ENCODE data around the gene PDCD4.

The PDCD4 gene

DNA sequence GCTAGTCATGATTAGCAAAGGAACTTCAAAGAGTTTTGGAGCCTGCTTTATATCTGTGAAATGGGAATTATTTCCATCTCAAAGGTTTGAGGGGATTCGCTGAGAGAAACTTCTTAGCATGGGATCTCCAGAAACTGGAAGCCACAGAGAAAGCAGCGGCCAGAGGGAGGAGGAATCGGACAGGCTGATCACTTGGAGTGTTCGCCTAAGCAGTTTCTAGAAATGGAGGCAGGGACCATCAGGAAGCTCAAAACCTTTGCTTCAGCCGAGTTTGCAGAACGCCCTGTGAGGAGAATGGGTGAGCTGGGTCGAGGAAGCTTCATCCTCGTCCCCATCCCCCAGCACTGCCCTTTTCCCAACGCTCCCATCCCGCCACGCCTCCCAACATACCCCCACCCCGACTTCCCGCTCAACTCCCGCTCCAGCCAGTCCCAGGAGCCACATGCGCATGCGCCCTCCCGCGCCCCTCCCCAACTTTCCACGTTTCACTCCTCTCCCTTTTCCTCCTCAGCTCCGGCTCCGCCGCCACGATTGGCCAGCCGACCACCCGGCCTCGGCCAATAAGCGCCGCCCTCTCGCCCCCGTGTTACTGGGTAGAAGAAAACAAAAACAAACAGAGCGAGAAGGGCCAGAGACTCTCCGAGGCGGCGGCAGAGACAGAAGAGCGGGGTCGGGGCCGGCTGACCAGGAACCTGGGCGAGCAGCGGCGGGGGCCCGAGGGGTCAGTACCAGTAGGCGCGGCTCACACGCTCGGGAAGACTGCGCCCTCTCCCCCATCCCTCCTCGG lies at the start of gene PDCD4:
PDCD4 (plus strand) TSS at position 631 of the 787 bp plus-strand sequence. CDS start 4,100 bp downstream, outside the sequence.
- DNase-seq (ENCODE audit: low read depth in 2 of 2), result peak; percentile 91 to 92

DNA sequence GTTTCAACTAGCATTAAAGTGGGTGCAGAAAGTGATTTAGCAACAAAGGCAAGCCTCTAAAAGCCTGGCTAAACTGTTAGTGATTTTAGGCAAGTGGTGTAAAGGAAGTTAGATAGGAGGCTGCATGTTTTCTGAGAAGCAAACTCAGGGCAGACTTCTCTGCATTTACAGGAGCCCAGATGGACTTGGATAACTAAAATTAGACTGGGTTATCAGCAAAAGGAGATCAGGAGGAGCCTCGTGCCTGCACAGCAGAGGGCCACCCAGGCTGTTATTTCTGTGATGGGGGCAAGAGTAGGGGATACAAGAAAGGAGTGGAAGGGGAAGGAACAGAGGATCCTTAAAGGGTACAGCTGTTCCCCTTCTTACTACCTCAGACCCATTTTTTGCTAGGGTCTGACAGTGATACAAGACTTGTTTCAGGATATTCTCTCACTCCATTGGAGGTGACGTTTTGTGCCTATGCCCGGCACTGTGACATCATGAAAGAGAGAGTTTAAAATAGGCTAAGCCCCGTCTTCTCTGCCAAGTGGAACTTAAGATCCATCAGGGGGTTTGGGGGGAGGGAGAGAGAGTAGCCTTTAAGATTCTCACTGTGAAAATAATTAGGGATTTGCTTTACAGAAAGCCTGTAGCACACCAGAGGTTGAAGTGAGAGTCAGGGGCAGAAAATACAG lies 49.6 kb upstream of the PDCD4 start:
- no peak for DNase-seq (ENCODE audit: low read depth in 2 of 2)

DNA sequence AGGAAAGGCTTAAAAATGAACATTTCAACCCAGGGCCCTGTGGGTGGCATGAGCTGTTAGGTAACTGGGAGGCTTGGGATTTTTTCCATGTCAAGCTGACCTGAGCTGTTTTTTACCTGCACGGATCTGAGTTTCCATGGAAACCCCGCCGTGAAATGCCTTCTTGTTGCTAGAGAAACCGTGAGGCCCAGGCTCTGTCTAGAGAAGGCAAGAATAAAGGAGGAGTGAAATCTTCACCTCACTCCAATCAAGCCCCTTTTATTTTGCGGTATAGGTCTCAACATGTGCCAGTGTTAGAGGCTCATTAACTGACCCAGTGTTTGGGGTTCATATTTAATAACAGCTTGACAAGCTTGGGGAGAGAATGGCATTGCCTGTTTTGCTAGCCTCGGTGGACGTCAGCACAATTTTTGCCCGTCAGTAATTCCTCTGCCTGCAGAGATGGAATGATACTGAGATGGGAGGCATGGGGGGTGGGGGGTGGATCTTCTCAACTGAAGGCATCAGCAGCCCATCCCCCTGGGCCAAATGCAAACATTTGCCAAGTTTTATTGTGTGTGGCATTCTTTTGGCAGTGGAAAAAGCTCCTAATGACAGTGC lies 48.9 kb upstream of the PDCD4 start:
- DNase-seq (ENCODE audit: low read depth in 2 of 2), result no peak

DNA sequence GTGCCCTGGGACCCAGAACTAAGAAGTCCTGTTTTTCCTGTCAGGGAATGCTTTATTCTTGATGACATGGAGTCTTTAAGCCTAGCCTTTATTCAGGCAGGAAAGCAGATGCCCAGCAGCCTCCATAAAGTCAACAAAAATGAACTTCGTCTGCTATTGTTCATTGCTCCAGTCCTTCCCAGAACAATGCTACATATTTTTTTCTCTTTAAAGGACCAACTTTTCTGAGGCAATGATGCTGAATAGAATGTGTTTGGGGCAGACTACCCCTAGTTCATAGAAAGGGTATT lies 47.6 kb upstream of the PDCD4 start:
- no peak for DNase-seq (ENCODE audit: low read depth in 2 of 2)

DNA sequence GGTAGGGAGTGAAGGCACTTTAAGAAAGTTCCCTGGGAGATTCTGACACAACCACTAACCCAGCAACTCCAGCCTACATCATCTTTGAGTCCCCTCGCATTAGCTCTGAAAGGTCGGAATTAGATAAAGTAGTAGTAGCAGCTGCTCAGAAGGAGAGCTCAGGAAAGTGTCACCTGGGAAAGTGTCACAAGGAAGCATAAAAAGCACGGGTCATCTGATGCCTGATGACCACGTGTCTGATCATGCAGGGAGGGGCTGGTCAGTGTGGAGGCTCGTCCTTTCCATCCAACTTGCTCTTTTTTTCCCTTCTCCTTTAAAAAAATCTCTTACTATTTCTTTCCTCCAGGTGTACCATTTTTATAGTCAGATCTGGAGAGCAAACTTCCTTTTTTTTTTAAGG lies 47.1 kb upstream of the PDCD4 start:
- DNase-seq (ENCODE audit: low read depth in 2 of 2), result no peak

DNA sequence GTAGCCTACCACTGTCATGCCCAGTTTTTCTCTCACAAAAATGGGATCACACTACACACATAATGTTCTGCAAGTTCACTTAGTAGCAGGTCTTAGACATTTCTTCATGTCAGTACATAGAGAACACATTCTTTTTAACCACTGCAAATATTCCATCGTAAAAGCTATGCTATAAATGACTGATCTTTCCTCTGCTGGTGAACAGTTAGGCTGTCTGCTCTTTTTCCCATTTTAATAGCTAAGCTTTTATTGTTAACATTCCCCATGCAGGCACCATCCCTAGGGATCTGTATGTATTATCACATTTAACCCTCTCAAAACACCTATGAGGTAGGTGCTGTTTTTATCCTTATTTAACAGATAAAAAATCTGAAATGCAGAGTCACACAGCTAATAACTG lies 46.2 kb upstream of the PDCD4 start:
- DNase-seq (ENCODE audit: low read depth in 2 of 2), result no peak

DNA sequence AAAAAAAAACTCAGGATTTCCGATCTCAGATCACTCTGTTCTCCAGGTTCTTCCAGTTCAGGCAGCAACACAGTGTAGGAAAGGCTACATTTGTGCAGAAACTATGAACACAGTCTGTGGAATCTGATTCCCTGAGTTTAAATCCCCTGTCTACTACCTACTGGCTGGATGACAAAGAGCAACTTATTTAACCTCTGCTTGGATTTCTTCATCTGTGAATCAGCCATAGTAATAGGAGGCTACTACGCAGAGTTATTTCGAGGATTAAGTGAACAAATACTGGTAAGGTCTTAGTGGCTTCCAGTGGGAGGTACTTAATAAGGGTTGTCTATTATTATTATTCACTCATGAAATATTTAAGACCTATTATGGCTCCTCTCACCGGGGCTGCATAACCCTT lies 44.3 kb upstream of the PDCD4 start:
- no peak for DNase-seq (ENCODE audit: low read depth in 2 of 2)

DNA sequence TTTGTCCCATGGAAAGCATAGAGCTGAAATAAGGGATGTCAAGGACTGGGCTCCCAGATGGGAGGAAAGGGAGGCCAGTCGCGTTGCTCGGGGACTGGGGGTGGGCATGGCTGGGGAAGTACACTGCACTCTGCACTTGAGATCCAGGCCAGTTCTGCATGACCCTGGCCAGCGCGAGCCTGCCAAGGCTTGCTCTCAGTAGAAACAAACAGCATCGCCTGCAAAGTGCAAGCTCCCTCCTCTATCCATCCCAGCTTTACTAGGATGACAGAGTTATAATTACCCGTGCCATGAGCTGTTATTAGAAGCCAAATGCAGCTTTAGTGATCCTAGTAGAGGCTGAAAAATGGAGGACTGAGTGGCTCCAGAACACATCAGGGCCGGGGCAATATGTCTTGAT lies 43.9 kb upstream of the PDCD4 start:
- no peak for DNase-seq (ENCODE audit: low read depth in 2 of 2)

DNA sequence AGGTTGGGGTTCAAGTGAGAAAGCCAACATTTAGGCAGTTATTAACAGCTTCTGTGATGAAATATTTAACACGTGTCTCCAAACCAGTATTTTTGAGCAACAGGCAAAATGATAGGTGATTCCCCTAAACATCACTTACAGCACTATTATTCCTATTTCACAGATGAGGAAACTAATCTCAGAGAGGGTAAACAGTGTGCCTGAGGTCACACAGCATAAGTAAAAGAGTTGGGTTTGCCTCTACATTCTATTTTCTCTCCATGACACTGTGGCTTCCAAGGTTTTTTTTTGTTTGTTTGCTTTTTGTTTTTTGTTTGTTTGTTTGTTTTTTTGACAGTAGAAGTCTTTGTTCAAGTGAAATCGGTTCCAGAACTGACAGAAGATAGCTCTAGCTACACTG lies 43.2 kb upstream of the PDCD4 start:
- no peak for DNase-seq (ENCODE audit: low read depth in 2 of 2)

DNA sequence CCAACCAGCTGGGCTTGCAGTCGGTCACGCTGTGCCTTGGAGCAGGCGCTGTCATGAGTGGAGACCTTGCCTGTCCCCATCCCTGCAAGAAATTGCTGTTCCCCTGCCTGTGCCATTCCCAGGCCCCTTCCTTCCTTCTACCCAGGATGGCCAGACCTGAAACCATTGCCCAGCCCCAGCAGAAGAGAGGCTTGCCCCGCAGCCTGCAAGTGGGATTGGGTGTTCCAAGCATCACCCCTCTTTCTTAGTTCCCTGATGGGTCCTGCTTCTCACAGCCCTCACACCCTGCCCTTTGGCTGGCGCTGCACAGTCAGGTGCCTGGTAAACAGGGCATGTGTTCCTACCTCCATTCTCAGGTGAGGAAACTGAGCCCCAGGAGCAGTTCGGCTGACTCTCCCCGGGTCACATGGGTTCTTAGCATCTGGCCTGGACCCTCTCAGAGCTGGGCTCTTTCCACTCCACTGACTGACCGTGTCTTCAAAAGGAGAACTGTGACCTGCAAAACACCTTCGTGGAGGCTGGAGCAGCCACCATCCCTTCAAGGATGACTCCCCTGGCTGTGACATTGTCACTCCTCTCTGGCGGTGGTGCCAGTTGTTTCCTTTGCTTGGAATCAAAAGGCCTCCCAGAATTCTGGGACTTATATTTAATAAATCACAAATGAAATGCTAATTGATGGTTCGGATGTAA lies 41.9 kb upstream of the PDCD4 start:
- DNase-seq (ENCODE audit: low read depth in 2 of 2), result no peak

DNA sequence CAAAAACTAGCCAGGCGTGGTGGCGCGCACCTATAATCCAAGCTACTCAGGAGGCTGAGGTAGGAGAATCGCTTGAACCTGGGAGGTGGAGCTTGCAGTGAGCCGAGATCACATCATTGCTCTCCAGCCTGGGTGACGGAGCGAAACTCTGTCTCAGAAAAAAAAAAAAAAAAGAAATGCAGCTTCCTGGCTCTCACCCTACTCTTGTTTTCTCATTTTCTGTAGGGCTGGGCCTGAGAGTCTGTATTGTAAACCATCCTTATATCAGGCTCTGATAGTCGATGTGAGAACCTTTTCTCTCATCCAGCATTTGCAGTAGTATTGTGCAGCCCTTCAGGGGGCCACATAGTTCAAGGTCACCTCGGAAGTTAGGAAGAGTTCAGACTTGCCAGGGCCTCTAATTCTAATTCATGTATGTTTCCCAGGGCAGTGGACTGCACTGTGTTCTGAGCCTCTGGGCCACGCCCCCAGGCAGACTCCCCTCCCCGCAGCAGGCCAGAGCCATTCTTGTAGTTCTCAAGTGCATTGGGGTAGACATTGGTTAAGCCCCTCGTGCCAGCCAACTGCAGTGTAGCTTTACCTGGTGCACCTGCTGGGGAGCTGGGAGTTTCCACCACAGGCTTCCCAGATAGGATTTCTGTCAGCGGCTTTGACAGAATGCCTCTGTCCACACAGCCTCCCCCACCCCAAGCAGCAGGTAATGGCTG lies 38.3 kb upstream of the PDCD4 start:
- DNase-seq (ENCODE audit: low read depth in 2 of 2), result no peak

DNA sequence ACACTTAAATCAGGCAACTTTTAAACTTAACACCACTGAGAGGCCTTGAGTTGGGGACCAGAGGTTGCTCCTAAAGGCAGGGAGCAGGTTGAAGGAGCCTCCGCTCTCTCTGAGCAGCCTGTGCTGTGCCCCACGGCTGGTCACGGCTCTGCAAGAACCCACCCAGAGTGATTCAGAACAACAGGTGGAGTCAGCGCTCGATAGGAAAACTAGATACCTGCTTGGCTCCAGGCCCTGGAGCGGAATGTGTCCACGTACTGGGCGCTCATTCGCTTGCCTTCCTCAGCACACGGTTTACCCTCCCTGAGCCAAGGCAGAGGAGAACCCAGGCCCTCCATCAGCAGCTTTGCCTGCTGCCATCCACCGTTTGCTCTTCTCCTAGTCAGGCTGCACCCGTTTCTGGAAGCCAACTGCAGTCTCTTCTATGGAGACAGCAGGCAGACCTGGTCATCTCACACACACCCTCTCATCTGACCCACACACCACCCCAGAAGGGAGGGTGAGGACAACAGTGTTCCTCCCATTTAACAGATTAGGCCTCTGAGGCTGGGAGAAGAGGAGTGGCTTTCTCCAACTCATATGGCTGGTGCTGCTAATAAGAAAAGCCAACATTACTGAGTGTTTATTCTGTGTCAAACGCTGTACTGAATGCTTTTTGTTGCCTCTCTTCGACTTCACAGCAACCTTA lies 37.6 kb upstream of the PDCD4 start:
- DNase-seq (ENCODE audit: low read depth in 2 of 2), result no peak

DNA sequence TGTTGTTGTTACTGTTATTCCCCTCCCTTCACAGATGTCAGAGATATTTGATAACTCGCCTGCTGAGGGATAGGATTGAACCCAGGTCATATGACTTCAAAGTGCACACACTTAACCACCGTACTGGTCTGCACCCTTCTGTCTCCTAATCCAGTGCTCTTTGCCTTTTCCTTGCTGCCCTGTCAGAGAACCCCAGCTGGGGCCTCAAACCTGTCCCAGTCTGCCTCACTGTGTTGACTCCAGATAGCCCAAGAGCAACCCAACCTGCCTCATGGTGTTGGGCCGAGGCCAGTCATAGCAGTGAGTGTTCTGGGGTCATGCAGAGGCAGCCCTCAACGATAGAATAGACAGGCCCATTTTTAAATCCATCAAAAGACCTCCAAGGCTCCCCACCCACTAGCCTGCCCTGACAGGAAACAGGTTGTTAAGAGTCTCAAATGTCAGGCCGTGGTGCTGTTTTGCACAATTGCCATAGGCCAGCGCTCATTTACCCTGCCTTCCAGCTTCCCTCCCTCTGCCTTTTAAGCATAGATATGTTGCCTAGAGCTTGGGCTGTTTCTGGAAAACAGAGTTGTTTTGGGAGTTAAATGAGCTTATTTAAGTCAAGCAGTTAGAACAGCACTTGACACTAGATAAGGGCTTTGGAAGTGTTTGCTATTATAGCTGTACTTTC lies 37.0 kb upstream of the PDCD4 start:
- DNase-seq (ENCODE audit: low read depth in 2 of 2), result no peak

DNA sequence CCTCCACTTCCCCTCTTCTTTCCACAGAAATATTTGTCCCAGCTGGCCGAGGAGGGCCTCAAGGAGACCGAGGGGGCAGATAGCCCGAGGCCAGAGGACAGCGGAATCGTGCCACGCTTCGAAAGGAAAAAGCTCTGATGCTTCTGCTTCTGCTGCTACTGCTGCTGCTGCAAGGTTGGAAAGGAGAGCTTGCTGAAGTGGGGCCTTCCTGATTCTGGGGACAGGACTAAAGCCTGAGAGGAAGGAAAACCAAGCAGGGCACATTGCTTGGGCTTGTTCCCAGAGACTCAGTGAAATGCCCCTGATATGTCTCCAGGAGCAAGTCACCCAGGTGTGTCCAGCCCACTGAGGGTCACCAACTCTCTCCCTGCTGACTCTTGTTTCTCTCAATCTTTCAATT lies 35.9 kb upstream of the PDCD4 start:
- DNase-seq (ENCODE audit: low read depth in 2 of 2), result no peak

DNA sequence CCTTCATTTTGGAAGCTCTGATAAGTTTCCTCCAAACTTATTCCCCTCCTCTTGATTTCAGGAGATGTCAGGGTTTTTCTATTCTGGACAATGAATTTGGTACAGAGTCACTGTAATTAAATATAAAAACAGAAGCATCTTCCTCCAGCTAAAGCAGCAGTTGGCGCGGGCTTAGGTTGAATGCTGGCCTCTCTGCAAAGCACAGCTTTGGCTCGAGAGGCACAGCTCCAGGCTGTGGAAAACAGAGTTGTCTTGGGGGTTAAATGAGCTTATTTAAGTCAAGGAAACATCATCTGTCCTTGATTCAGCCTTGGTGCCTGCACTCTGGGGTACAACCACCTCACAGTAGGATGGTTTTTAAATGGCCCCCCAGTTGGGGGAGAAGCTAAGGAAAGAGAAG lies 35.0 kb upstream of the PDCD4 start:
- DNase-seq (ENCODE audit: low read depth in 2 of 2), result no peak

DNA sequence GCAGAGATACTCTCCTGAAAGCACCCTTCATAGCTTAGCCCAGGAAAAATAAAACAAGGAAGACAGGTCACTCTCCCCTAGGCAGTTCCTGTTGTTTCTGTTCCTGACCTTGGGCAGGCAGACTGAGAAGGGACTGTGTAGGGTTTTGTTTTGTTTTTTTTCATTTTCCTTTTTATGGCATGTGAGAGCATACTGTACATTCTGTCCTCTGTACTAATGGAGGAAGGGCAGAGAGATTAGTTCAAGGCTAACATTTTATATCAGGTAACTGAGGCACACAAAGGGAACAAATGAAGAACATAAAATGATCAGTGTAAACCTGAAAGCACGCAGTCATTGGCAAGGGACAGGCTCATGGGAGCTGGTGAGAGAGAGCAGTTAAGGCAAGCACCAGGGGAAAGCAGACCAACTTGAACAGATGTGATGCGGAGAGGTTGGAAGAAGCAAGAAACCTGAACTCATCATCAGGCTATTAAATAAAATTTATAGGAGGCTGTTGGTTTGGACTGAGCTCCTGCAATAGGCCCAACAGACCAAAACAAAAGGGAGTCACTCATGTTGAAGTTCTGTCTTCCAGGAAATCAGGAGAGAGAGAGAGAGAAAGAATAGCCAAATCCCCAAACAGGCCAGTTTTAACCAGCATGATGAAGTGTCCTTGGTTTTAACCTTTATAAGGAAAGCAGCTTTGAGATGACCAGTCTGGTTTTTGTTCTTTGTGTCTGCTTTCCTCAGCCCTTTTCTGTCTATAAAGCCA lies 34.1 kb upstream of the PDCD4 start:
- DNase-seq (ENCODE audit: low read depth in 2 of 2), result no peak

DNA sequence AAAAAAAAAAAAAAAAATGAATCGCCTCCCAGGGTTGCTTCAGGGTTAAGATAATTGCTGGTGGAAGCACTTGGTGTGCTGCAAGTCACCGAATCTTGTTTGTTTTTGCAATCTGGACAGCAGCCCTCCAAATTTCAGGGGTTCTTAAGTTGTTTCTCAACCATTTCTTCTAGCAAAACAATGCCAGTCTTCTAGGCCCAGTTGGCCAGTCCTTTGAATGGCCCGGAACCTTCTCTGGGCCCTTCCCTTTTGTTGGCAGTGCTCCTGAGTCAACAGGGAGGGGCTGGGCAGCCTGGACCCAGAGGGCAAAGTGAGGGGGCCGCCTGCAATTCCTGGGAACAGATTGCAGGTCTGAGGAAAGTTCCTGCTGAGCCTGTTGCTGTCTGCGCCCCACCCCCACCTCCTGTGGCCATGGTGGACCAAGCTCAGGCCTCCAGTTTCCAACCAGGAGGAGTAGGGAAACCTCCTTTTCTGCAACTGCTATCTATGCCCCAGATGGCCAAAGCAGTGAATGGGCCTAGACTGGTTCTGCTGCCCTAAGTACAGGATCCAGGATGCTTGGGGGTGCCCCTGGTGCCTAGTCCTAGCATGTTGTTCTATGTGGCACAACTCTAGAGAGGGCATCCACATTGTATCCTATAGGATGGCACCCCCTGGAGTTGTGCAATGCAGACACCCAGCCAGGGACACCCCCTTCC lies 31.4 kb upstream of the PDCD4 start:
- DNase-seq (ENCODE audit: low read depth in 2 of 2), result no peak

DNA sequence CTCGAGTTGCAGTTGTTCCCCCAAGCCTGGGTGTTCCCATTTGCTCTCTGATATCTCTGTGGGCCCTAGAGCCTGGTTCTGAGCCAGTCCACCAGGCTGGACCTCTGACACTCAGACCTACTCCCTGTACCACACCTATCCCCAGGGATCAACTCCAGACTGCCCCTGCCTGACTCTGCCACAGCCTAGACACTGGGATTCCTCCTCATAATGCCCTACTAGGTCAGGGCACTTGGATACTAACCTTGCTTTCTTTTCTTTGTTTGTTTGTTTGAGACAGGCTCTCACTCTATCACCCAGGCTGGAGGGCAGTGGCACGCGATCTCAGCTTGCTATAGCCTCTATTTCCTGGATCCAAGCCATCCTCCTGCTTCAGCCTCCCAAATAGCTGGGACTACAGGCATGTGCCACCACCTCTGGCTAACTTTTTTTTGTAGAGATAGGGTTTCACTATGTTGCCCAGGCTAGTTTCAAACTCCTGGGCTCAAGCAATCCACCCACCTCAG lies 30.8 kb upstream of the PDCD4 start:
- DNase-seq (ENCODE audit: low read depth in 2 of 2), result no peak

DNA sequence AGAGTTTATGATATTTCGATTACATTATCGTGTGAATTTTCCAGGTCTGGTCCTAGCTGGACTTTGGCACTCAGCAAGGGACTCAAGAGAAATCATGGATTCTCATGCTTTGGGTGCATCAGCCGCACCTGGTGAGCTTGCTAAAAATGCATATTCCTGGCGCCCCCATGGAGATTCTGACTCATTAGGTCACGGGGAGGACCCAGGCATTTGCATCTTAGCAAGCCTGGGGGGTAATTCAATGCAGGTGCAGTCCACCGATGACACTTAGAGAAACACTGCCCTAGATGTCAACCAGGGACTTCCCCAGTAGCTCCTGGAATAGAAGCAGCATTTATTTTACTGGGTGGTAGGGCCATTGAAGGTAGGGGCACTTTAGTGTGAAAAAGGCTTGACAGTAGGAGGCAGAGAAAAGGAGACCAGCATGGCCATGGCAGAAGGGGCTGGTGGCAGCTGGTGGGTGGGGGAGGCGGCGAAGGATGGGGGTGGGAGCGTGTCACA lies 29.9 kb upstream of the PDCD4 start:
- DNase-seq (ENCODE audit: low read depth in 2 of 2), result no peak
